ENCODE results near the gene PRR22. TPM values are rescaled to one million over a fixed set of nuclear protein-coding genes. Genes with fewer than 3 reads are reported as not detected.
"Not testable (repeated sequence)": the region's sequence is repeated elsewhere in the genome, so short reads cannot be mapped to it uniquely, and the experiment has no call there.

PRR22 gene
- total RNA-seq, 2 donors from 2014 or later: 1.1 to 1.3 TPM

DNA sequence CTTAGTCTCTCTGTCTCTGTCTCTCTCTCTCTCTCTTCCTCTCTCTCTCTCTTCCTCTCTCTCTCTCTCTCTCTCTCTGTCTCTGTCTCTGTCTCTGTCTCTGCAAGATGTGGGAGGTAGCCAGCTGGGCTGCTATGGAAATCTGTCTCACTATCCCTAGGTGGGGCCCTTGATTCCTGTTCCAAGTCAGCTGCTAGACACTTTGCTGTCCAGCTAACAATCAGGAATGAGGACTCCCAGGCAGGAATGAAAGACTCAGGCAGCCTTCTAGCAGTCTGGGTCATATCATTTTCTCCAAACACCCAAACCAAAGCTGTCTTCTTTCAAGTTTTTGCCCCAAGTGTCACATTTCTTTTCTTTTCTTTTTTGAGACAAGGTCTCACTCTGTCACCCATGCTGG, 40.9 kb downstream of the PRR22 start:
- H3K27me3 ChIP-seq (replicated peaks; ENCODE audit: insufficient read depth): no peaks in the 10 kb centered on the region
- DNase-seq (ENCODE audit: low spot score): no peak
- no peak overlapping the region for H3K27ac ChIP-seq
- no peaks in the 10 kb centered on the region for H3K36me3 ChIP-seq
- H3K4me3 ChIP-seq: no peak overlapping the region
- ATAC-seq (ENCODE audit: insufficient number of reproducible peaks, low FRiP score, low read depth): no peak
- TF ChIP-seq, protein P1, sequence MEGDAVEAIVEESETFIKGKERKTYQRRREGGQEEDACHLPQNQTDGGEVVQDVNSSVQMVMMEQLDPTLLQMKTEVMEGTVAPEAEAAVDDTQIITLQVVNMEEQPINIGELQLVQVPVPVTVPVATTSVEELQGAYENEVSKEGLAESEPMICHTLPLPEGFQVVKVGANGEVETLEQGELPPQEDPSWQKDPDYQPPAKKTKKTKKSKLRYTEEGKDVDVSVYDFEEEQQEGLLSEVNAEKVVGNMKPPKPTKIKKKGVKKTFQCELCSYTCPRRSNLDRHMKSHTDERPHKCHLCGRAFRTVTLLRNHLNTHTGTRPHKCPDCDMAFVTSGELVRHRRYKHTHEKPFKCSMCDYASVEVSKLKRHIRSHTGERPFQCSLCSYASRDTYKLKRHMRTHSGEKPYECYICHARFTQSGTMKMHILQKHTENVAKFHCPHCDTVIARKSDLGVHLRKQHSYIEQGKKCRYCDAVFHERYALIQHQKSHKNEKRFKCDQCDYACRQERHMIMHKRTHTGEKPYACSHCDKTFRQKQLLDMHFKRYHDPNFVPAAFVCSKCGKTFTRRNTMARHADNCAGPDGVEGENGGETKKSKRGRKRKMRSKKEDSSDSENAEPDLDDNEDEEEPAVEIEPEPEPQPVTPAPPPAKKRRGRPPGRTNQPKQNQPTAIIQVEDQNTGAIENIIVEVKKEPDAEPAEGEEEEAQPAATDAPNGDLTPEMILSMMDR (IDR thresholded peaks at IDR 0.05): no peak
- no peaks in the 10 kb centered on the region for H3K4me1 ChIP-seq (ENCODE audit: control insufficient read depth in 1 of 2, low read depth in 2 of 2)
- no peaks in the 10 kb centered on the region for H3K9me3 ChIP-seq

DNA sequence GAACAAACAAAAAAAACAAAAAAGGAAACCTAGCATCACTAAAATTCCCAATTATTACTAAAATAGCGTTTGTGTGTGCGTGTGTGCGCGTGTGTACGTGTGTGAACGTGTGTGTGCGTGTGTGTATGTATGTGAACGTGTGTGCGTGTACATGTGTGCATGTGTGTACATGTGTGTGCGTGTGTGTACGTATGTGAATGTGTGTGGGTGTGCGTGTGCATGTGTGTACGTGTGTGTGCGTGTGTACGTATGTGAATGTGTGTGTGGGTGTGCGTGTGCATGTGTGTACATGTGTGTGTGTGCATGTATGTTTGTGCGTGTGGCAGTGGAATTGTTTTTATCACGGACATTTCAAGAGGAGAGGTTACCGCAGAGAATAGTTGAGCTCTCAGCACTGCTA, 42.5 kb downstream of the PRR22 start:
- H3K9me3 ChIP-seq: no peaks in the 10 kb centered on the region

DNA sequence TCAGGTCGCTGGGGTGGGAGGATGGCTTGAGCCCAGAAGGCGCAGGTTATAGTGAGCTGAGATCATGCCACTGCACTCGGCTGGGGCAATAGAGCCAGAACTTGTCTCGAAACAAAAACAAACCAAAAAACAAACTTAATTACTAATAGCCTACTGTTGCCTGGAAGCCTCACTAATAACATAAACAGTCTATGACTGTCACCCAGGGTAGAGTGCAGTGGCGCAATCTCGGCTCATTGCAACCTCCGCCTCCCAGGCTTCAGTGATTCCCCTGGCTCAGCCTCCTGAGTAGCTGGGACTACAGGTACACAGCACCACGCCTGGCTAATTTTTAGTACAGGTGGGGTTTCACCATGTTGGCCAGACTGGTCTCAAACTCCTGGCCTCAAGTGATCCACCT, 46.1 kb downstream of the PRR22 start:
- no peak for ATAC-seq (ENCODE audit: insufficient number of reproducible peaks, low FRiP score, low read depth)

More for the DNA sequence above, 42.5 kb downstream of the PRR22 start:
- no peak overlapping the region for H3K4me3 ChIP-seq
- no peak overlapping the region for H3K27ac ChIP-seq
- DNase-seq (ENCODE audit: low spot score) (no peak), ATAC-seq (ENCODE audit: insufficient number of reproducible peaks, low FRiP score, low read depth) (no peak)
- H3K36me3 ChIP-seq: no peaks in the 10 kb centered on the region
- no peaks in the 10 kb centered on the region for H3K27me3 ChIP-seq (replicated peaks; ENCODE audit: insufficient read depth)
- TF ChIP-seq, protein P1 (IDR thresholded peaks at IDR 0.05): no peak
- H3K4me1 ChIP-seq (ENCODE audit: control insufficient read depth in 1 of 2, low read depth in 2 of 2): no peaks in the 10 kb centered on the region

DNA sequence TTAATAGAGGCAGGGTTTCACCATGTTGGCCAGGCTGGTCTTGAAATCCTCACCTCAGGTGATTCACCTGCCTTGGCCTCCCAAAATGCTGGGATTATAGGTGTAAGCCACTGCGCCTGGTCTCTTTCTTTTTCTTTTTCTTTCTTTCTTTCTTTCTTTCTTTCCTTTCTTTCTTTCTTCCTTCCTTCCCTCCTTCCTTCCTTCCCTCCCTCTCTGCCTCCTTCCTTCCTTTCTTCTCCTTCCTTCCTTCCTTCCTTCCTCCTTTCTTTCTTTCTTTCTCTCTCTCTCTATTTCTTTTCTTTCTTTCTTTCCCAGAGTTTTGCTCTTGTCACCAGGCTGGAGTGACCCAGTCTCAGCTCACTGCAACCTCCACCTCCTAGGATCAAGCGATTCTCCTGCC, 51.4 kb downstream of the PRR22 start:
- not testable (repeated sequence) for H3K27ac ChIP-seq; H3K36me3 ChIP-seq; H3K27me3 ChIP-seq (replicated peaks; ENCODE audit: insufficient read depth); H3K4me3 ChIP-seq; H3K4me1 ChIP-seq (ENCODE audit: control insufficient read depth in 1 of 2, low read depth in 2 of 2); DNase-seq (ENCODE audit: low spot score); H3K9me3 ChIP-seq; ATAC-seq (ENCODE audit: insufficient number of reproducible peaks, low FRiP score, low read depth)

More for the DNA sequence above, 46.1 kb downstream of the PRR22 start:
- DNase-seq (ENCODE audit: low spot score): no peak
- TF ChIP-seq, protein P1 (IDR thresholded peaks at IDR 0.05): no peak
- H3K27me3 ChIP-seq (replicated peaks; ENCODE audit: insufficient read depth): no peaks in the 10 kb centered on the region
- H3K4me1 ChIP-seq (ENCODE audit: control insufficient read depth in 1 of 2, low read depth in 2 of 2): no peaks in the 10 kb centered on the region
- H3K9me3 ChIP-seq: no peaks in the 10 kb centered on the region
- no peak overlapping the region for H3K4me3 ChIP-seq
- H3K27ac ChIP-seq: no peak overlapping the region
- no peaks in the 10 kb centered on the region for H3K36me3 ChIP-seq

Other genes starting within 250 kb of the PRR22 start
- gene TINCR, start 216.8 kb downstream of the PRR22 start, total RNA-seq: 1 to 10 TPM in 1 of 2 donors, under 1 TPM in 1; 0.56 to 2.0 TPM
- gene SAFB2, start 162.0 kb downstream of the PRR22 start, total RNA-seq: 10 to 100 TPM; 55.1 to 80.6 TPM
- 100 to 1,000 TPM in 1 of 2 donors, 10 to 100 TPM in 1; 28.6 to 101 TPM for gene SAFB, start 161.7 kb downstream of the PRR22 start, total RNA-seq
- gene MICOS13, start 104.2 kb downstream of the PRR22 start, total RNA-seq: 10 to 100 TPM; 16.9 to 43.7 TPM
- gene HSD11B1L, start 103.7 kb downstream of the PRR22 start, total RNA-seq: 10 to 100 TPM in 1 of 2 donors, 1 to 10 TPM in 1; 7.5 to 11.6 TPM
- 100 to 1,000 TPM; 274 to 397 TPM for gene RPL36, start 94.5 kb downstream of the PRR22 start, total RNA-seq
- 10 to 100 TPM; 52.8 to 82.8 TPM for gene LONP1, start 64.6 kb downstream of the PRR22 start, total RNA-seq
- under 1 TPM in 1 of 2 donors, not detected in 1; 0.41 TPM for gene CATSPERD, start 64.1 kb downstream of the PRR22 start, total RNA-seq
- 10 to 100 TPM; 16.2 to 33.9 TPM for gene DUS3L, start 6.4 kb upstream of the PRR22 start, total RNA-seq
- not detected for gene NRTN, start 20.3 kb upstream of the PRR22 start, total RNA-seq
- not detected for gene FUT6, start 55.0 kb upstream of the PRR22 start, total RNA-seq
- not detected for gene FUT3, start 66.7 kb upstream of the PRR22 start, total RNA-seq
- not detected for gene FUT5, start 85.8 kb upstream of the PRR22 start, total RNA-seq
- 100 to 1,000 TPM in 1 of 2 donors, 10 to 100 TPM in 1; 83.2 to 177 TPM for gene NDUFA11, start 119.0 kb upstream of the PRR22 start, total RNA-seq
- 10 to 100 TPM; 13.3 to 13.6 TPM for gene VMAC, start 120.1 kb upstream of the PRR22 start, total RNA-seq
- gene CAPS, start 129.5 kb upstream of the PRR22 start, total RNA-seq: 10 to 100 TPM in 1 of 2 donors, 1 to 10 TPM in 1; 8.5 to 48.7 TPM
- gene RANBP3, start 193.4 kb upstream of the PRR22 start, total RNA-seq: 100 to 1,000 TPM in 1 of 2 donors, 10 to 100 TPM in 1; 51.4 to 101 TPM